HG02763 (cell line): ENCODE measurements around the gene TAF13.

ENCODE experiments used
- ATAC-seq: cut with Tn5 transposase; IDR thresholded peaks from one replicate; pipeline ENCODE4 v1.9.1; 2021; ENCODE audit warnings: mild to moderate bottlenecking, moderate library complexity; ENCODE audit not compliant: unreplicated experiment

TAF13 gene

GRCh38 chr1:109075531-109076490, at the start of gene TAF13:
TSS of gene TAF13 (minus strand) at chr1:109076003. CDS start at chr1:109075947, 56 bp downstream.
- peak; percentile 99 for ATAC-seq

DNA sequence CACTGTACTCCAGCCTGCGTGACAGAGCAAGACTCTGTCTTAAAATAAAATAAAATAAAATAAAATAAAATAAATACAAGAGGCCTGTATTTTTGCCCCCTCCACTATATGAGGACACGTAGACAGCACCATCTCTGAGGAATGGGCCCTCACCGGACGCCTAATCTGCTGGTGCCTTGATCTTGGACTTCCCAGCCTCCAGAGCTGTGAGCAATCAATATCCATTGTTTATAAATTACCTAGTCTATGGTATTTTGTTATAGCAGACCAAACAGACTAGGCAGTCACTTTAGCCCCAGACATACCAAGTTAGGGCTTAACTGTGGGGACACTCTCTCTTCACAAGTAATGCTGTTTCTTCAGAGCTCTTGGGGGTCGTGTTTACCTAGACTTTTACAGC, 44.6 kb upstream of the TAF13 start:
- ATAC-seq: no peak

GRCh38 chr1:109118089-109118488, 42.3 kb upstream of the TAF13 start:
- ATAC-seq: no peak

GRCh38 chr1:109116286-109116685, 40.5 kb upstream of the TAF13 start:
- no peak for ATAC-seq

- no peak for ATAC-seq
Observed at GRCh38 chr1:109115685-109116084, 39.9 kb upstream of the TAF13 start.

GRCh38 chr1:109114342-109114674, 38.5 kb upstream of the TAF13 start:
- ATAC-seq: no peak

DNA sequence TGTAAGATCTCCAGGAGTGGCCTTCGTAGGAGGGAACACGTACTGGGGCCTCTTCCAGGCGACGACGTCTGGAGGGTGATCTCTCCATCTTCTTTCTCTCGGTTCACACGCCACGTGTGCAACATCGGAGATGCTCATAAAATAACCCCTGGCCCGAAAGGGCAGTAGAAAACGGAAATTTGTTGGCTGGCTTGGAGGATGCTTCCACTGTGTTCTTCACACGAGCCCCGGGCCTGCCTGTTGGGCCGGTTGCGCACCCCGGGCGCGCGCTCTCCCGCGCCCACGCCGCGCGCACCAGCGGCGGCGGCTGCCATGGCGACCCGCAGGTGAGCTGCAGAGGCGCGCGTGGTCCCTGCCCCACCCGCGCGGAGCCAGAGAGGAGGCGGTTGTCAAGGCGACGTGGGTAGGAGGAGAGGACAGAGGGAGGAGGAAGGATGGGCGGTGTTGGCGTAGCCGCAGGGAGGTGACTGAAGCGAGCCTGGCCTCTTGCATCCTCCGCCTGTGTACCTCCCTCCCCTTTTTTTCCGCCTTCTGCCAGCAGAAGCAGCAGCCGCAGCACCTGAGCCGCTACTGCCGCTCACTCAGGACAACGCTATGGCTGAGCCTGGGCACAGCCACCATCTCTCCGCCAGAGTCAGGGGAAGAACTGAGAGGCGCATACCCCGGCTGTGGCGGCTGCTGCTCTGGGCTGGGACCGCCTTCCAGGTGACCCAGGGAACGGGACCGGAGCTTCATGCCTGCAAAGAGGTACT, 38.0 kb upstream of the TAF13 start, which contains the start of gene ELAPOR1:
Gene ELAPOR1 (plus strand): TSS at position 526 of the 752 bp plus-strand sequence. CDS start 69 bp downstream, at position 595.
- peak; percentile 46 for ATAC-seq

GRCh38 chr1:109112652-109113285, 37.0 kb upstream of the TAF13 start:
- ATAC-seq: peak; percentile 73

GRCh38 chr1:109112056-109112651, 36.4 kb upstream of the TAF13 start:
- ATAC-seq: no peak

GRCh38 chr1:109111386-109112055, 35.7 kb upstream of the TAF13 start:
- no peak for ATAC-seq

GRCh38 chr1:109109906-109110305, 34.1 kb upstream of the TAF13 start:
- ATAC-seq: no peak

- no peak for ATAC-seq
Observed at GRCh38 chr1:109107785-109108184, 32.0 kb upstream of the TAF13 start.

GRCh38 chr1:109105881-109106280, 30.1 kb upstream of the TAF13 start:
- ATAC-seq: no peak

DNA sequence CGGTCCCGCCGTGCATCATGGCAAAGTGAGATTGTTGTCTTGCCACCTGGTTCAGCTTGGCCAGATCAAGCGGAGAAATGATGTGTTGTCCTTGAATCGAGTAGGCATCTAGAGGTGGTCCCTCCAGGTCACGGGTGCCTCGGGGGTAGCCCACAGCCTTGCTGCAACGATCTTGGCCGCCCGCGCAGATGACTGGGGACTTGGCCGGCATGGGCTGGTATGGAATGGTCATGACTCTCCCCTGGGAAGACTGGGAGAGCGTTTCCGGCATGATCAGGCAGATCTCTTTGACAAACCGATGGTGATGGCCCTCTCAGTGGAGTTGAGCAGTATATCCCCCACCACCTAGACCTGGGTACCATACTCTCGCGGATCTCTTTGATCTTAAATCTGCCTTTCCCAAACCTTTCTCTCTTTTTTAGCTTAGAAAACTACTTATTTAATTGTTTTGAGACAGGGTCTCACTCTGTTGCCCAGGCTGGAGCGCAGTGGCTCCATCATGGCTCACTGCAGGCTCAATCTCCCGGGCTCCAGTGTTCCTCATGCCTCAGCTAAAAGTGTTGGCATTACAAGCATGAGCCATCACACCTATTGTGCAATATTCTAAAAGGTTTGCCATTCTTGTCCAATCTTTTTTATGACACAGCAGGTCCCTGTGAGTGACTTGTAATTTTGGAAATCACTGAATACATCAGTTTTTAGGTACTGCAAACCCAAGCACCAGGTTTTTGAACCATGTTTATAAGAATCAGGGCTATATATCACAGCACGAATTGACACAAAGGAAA, 28.8 kb upstream of the TAF13 start:
- no peak for ATAC-seq

GRCh38 chr1:109099938-109100773, 24.4 kb upstream of the TAF13 start:
- peak; percentile 87 for ATAC-seq

GRCh38 chr1:109096120-109096519, 20.3 kb upstream of the TAF13 start:
- ATAC-seq: no peak

- ATAC-seq: no peak
Observed at GRCh38 chr1:109095631-109096030, 19.8 kb upstream of the TAF13 start.

DNA sequence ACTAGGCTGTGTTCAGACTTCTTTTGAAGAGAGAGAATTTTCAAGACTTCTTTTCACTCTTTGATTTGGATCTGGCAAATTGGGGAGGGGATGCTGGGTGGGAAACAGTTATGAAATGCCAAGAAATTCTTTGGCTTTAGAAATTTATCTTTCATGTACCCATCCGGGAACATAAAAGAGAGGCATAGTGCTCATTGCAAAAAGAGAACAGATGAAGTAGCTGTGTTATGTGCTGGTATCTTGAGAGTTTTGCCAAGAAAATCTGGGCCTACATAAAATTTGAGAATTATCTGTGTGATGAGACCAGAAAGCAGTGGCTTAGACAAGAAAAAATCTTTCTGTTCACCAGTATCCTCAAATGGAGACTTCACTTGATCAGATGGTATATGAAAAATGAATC, 19.1 kb upstream of the TAF13 start:
- no peak for ATAC-seq

DNA sequence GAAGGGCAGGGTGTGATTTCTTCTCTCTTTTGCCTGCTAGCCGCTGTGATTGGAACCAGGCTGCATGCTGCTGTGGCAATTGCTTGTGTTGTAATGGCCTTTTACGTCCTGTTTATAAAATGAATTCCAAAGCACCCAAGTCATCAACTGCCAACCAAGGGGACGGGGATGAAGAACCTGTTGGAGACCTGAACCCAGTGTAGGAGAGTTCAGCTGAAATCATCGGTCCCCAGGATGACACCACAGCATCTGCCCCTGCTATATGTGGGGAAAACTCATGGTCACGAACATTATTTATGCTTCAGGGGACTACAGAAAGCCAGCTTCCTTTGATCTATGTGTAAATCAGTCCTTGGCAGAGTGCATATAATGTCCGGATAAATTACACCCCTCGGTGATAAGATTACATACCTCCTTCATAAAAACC, 18.6 kb upstream of the TAF13 start:
- ATAC-seq: no peak
